Esophagus squamous epithelium (tissue), 5 donors: Measurements from ENCODE around the gene RGCC. TPM values are rescaled to one million over a fixed set of nuclear protein-coding genes. Genes with fewer than 3 reads are reported as not detected.
"Not testable (repeated sequence)": the region's sequence is repeated elsewhere in the genome, so short reads cannot be mapped to it uniquely, and the experiment has no call there.

ENCODE experiments used
- DNase-seq: peaks from one replicate; lab custom pipeline; 2025; lab: John Stamatoyannopoulos, UW
- H3K27ac ChIP-seq, 4 donors: fragments of 200-600 bp; sonication (generic); one replicate each; pipeline ENCODE4 v1.5.1; 2016 to 2019; ENCODE audit warnings: mild to moderate bottlenecking in 1 of 4
- H3K27me3 ChIP-seq, 4 donors: fragments of 200-600 bp; sonication (generic); 1 replicate in 3 of 4; 2 replicates in 1 of 4; pipeline versions ENCODE4 v1.5.1 to v1.6.0; 2017 to 2021; ENCODE audit warnings: antibody characterized with exemption in 1 of 4
- H3K36me3 ChIP-seq, 3 donors: fragments of 200-600 bp; sonication (generic); one replicate each; pipeline ENCODE4 v1.5.1; 2016 to 2019
- H3K4me1 ChIP-seq, 3 donors: fragments of 200-600 bp; sonication (generic); one replicate each; pipeline ENCODE4 v1.5.1; 2017 to 2019
- H3K4me3 ChIP-seq, 4 donors: fragments of 200-600 bp; sonication (generic); 1 replicate in 3 of 4; 2 replicates in 1 of 4; pipeline ENCODE4 v1.5.1; 2016 to 2019; ENCODE audit warnings: mild to moderate bottlenecking in 2 of 4, moderate library complexity in 1 of 4
- H3K9me3 ChIP-seq, 3 donors: fragments of 200-600 bp; sonication (generic); one replicate each; pipeline ENCODE4 v1.5.1; 2016 to 2019
- POLR2A ChIP-seq, 4 donors: fragments of 450-650 bp; IDR thresholded peaks; one replicate each; pipeline ENCODE4 v1.6.1; 2017; ENCODE audit warnings: antibody characterized with exemption in 4 of 4, mild to moderate bottlenecking in 4 of 4, moderate library complexity in 3 of 4
- WGBS, 2 donors: methylation state at CpG; one replicate each; pipeline ENCODE4 v1.1.5; 2018; 5-methylcytosine and 5-hydroxymethylcytosine counted together
- intact Hi-C: fragments of 100-400 bp; cut with DNase I; formaldehyde crosslinking; loops from one replicate; pipeline ENCODE4 v1.15.0; 2022
- total RNA-seq, 4 donors: library from RNA; depleted of rRNA; stranded (reverse); fragments of >200 nt; gene quantifications; one replicate each; pipeline ENCODE4 v1.1.0, GENCODE V29; 2016
- TF ChIP-seq, protein P1 (sequence below), 6 experiments: fragments of 450-650 bp in 4 of 6; fragments of 200-600 bp in 2 of 6; sonication (generic) in 2 of 6; IDR thresholded peaks; one replicate each; pipeline ENCODE4 v1.5.1; 2016 to 2019; ENCODE audit warnings: antibody characterized with exemption in 6 of 6, mild to moderate bottlenecking in 4 of 6, moderate library complexity in 4 of 6
- donor health status: DM: yes; HTN: yes; CAD: no.

Gene RGCC
- total RNA-seq, 4 donors from 2014 or later: 8.5 to 39.7 (median 16.7) TPM

DNA sequence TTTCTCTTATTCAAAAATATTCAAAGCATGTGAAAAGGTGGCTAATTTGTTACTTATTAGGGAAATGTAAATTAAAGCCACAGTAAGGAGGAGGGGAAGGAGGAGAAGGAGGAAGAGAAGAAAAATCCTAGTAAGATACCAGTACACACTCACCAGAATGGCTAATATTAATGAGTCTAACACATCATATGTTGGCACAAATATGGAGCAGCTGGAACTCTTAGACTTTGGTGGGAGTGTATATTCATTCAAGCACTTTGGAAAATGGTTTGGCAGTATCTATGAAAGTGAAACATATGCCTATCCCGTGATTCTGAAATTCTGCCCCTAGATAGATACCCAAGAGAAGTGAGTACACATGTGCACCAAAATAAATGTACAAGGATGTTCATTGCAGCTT lies 38.1 kb upstream of the RGCC start:
- WGBS, 2 donors: 29 to 30% methylated on average over 1 of the region's 1 CpG
- no peak overlapping the region for H3K4me3 ChIP-seq
- no peaks in the 10 kb centered on the region for H3K27me3 ChIP-seq
- intact Hi-C loops: no loop called here
- no peaks in the 10 kb centered on the region for H3K9me3 ChIP-seq
- H3K27ac ChIP-seq: no peak overlapping the region
- H3K36me3 ChIP-seq: no peaks in the 10 kb centered on the region
- peaks cover 0 to 14% (median 0%) of the 10 kb centered on the region in 3 donors for H3K4me1 ChIP-seq
- no peak for DNase-seq
- TF ChIP-seq, protein P1, sequence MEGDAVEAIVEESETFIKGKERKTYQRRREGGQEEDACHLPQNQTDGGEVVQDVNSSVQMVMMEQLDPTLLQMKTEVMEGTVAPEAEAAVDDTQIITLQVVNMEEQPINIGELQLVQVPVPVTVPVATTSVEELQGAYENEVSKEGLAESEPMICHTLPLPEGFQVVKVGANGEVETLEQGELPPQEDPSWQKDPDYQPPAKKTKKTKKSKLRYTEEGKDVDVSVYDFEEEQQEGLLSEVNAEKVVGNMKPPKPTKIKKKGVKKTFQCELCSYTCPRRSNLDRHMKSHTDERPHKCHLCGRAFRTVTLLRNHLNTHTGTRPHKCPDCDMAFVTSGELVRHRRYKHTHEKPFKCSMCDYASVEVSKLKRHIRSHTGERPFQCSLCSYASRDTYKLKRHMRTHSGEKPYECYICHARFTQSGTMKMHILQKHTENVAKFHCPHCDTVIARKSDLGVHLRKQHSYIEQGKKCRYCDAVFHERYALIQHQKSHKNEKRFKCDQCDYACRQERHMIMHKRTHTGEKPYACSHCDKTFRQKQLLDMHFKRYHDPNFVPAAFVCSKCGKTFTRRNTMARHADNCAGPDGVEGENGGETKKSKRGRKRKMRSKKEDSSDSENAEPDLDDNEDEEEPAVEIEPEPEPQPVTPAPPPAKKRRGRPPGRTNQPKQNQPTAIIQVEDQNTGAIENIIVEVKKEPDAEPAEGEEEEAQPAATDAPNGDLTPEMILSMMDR (IDR thresholded peaks at IDR 0.05): no peak
- TF ChIP-seq POLR2A (IDR thresholded peaks at IDR 0.05): no peak

DNA sequence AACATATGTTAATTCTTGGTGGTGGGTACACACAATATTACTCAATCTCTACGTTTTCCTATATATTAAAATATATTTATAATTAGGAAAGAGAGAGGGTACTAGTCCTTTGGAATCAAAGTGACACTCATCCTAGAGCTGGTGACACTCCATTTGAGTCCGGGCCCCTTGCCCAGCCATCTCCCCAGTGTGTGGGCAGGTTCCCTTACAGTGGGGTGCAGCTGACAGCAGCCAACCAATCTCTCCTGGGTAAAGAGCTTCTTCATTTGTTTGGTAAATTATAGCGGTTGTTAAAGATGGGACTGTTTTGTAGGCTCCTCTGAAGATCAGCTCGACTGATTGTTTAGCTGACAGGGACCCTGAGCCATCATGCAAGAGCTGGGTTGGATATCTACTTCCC lies 37.2 kb upstream of the RGCC start:
- H3K4me1 ChIP-seq: peaks cover 0 to 14% (median 0%) of the 10 kb centered on the region in 3 donors
- 73 to 77% methylated on average over 4 of the region's 4 CpGs for WGBS, 2 donors
- no peak for DNase-seq
- H3K36me3 ChIP-seq: no peaks in the 10 kb centered on the region
- no peak overlapping the region for H3K4me3 ChIP-seq
- no peaks in the 10 kb centered on the region for H3K27me3 ChIP-seq
- intact Hi-C loops: no loop called here
- no peaks in the 10 kb centered on the region for H3K9me3 ChIP-seq
- TF ChIP-seq POLR2A (IDR thresholded peaks at IDR 0.05): no peak
- TF ChIP-seq, protein P1 (IDR thresholded peaks at IDR 0.05): no peak
- no peak overlapping the region for H3K27ac ChIP-seq

DNA sequence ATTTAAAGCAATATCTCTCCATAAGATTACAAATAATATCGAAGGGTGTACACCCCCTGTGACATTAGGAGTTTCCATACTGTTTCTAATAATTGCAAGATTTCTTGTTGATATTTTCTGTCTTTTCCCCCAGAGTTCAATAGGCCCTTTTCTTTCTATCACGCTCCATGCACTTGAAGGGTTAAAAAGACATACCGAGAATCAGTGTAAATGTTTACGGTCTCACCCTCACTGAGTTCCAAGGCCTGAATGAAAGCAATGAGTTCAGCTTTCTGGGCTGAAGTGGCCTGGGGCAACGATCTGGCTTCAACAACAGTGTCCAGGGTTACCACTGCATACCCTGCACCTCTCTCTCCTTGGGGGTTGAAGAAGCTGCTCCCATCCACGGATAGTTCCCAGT lies 36.0 kb upstream of the RGCC start:
- H3K4me3 ChIP-seq, intact Hi-C loops, H3K27me3 ChIP-seq, H3K36me3 ChIP-seq, H3K9me3 ChIP-seq, DNase-seq, H3K27ac ChIP-seq: not testable (repeated sequence)
- peaks cover 0 to 14% (median 0%) of the 10 kb centered on the region in 3 donors for H3K4me1 ChIP-seq
- 83 to 93% methylated on average over 4 to 5 of the region's 6 CpGs for WGBS, 2 donors

DNA sequence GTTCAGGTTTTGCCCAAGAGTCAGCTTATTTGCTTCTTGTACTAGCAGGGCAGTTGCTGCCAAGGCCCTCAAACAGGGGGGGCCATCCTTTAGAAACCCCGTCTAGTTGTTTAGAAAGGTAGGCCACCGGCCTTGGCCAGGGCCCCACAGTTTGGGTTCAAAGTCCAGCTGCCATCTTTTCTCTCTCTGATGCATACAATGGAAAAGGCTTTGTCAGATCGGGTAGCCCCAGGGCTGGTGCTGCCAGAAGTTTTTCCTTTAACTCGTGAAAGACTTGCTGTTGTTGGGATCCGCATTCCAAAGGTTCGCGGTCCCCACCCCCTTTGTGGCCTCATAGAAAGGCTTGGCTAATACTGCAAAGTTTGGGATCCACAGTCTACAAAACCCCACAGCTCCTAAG lies 35.4 kb upstream of the RGCC start:
- DNase-seq, intact Hi-C loops, H3K36me3 ChIP-seq, H3K4me3 ChIP-seq, H3K9me3 ChIP-seq, H3K27me3 ChIP-seq, H3K27ac ChIP-seq: not testable (repeated sequence)
- 44 to 53% methylated on average over 3 to 7 of the region's 7 CpGs for WGBS, 2 donors
- H3K4me1 ChIP-seq: peaks cover 0 to 14% (median 0%) of the 10 kb centered on the region in 3 donors

DNA sequence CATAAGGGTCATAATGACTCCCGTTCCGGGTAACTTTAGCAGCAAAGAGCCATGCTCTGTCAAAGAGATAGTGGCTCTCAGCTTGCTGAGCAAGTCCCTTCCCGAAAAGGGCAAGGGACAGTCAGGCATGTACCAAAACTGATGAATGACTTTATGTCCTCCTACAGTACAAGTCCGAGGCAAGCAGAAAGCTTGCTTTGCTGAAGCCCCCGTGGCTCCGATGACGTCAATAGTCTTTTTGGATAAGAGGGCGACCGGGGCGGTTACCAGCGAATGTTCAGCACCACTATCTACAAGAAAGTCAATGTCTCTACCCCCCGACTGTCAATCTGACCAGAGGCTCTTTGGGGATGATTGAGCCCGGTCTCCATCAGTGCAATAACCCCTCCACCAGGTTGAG lies 34.1 kb upstream of the RGCC start:
- H3K36me3 ChIP-seq, H3K4me3 ChIP-seq, intact Hi-C loops, DNase-seq, H3K9me3 ChIP-seq, H3K27ac ChIP-seq: not testable (repeated sequence)
- H3K4me1 ChIP-seq: peaks cover 5 to 20% (median 5%) of the 10 kb centered on the region in 3 donors
- 68 to 87% methylated on average over 7 to 10 of the region's 13 CpGs for WGBS, 2 donors
- peaks cover 0 to 18% (median 0%) of the 10 kb centered on the region in 4 donors for H3K27me3 ChIP-seq

DNA sequence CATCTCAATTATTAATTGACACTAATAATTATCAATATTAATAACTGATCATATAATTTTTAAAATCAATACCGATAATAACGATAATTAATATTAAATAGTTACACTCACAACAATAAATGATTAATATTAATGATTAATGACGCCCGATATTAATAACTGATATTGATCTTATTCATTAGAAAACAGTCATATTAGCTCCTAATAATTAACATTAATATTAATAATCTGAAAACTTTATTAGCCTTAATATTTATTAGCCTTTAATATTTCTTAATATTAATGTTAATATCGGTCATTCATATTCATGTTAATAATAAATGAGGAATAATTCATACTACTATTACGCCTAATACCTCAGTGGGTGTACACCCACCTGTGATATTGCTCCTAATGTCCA lies 32.7 kb upstream of the RGCC start:
- DNase-seq, H3K27ac ChIP-seq, H3K9me3 ChIP-seq, intact Hi-C loops, H3K4me3 ChIP-seq, H3K36me3 ChIP-seq: not testable (repeated sequence)
- peaks cover 0 to 22% (median 0%) of the 10 kb centered on the region in 4 donors for H3K27me3 ChIP-seq
- 94 to 95% methylated on average over 6 of the region's 6 CpGs for WGBS, 2 donors
- peaks cover 6 to 13% (median 6%) of the 10 kb centered on the region in 3 donors for H3K4me1 ChIP-seq

DNA sequence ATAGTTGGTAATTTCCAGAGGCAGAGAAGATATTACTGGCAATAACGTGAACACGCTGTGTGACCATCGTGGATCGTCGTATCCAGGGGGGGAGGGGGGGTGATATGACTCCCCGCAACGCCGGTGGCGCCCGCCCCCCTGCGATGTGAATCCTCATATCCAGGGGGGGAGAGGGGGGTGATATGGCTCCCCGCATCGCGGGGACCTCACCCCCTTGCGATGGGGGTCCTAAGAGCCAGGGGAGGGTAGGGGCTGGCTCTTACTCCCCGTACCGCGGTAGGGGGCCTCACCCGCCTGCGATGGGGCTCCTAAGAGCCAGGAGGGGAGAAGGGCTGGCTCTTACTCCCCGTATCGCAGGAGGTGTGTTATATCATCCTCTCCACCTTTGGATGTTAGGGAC lies 31.3 kb upstream of the RGCC start:
- 75 to 78% methylated on average over 4 to 16 of the region's 22 CpGs for WGBS, 2 donors

More for the DNA sequence above, 31.3 kb upstream of the RGCC start:
- H3K4me3 ChIP-seq: no peak overlapping the region
- H3K9me3 ChIP-seq: no peaks in the 10 kb centered on the region
- H3K27ac ChIP-seq: no peak overlapping the region
- H3K4me1 ChIP-seq: peaks cover 6 to 13% (median 6%) of the 10 kb centered on the region in 3 donors
- intact Hi-C loops: no loop called here
- TF ChIP-seq, protein P1 (IDR thresholded peaks at IDR 0.05): no peak
- no peak for TF ChIP-seq POLR2A (IDR thresholded peaks at IDR 0.05)
- H3K27me3 ChIP-seq: peaks cover 0 to 22% (median 0%) of the 10 kb centered on the region in 4 donors
- DNase-seq: no peak
- no peaks in the 10 kb centered on the region for H3K36me3 ChIP-seq
